ENCODE data around the gene DPYD.

DNA sequence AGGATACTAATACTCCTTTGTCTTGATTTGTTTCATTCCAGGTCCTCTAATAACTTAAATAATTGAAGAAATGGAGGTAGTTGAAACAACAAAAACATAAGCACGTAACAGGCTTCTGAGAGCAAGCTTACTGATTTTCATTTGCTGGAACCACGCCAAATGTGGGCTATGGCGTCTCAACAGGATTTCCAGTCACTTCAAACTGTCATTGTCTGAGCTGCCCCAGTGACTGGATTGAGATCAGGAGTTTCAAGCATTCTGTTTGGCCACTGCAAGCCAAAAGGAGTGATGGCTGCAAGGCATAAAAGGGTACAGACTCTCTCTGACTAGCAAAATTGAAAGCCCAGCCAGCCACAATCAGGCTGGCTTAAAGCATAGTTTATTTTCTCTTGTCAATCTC lies 289.9 kb downstream of the DPYD start:
- TF ChIP-seq, protein P1, sequence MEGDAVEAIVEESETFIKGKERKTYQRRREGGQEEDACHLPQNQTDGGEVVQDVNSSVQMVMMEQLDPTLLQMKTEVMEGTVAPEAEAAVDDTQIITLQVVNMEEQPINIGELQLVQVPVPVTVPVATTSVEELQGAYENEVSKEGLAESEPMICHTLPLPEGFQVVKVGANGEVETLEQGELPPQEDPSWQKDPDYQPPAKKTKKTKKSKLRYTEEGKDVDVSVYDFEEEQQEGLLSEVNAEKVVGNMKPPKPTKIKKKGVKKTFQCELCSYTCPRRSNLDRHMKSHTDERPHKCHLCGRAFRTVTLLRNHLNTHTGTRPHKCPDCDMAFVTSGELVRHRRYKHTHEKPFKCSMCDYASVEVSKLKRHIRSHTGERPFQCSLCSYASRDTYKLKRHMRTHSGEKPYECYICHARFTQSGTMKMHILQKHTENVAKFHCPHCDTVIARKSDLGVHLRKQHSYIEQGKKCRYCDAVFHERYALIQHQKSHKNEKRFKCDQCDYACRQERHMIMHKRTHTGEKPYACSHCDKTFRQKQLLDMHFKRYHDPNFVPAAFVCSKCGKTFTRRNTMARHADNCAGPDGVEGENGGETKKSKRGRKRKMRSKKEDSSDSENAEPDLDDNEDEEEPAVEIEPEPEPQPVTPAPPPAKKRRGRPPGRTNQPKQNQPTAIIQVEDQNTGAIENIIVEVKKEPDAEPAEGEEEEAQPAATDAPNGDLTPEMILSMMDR (IDR thresholded peaks at IDR 0.05) = no peak
- no peak for TF ChIP-seq POLR2A (IDR thresholded peaks at IDR 0.05)
